IPS DF 19.7 (cell line): ENCODE data around the gene COL4A1.

Experiments used
- DNase-seq: peaks from one replicate; pipeline ENCODE4 v3.0.0-alpha.2; 2013; ENCODE audit warnings: low read depth, low spot score

Gene COL4A1

GRCh38 chr13:110136660-110137585, 170.0 kb downstream of the COL4A1 start:
- no peak for DNase-seq

DNA sequence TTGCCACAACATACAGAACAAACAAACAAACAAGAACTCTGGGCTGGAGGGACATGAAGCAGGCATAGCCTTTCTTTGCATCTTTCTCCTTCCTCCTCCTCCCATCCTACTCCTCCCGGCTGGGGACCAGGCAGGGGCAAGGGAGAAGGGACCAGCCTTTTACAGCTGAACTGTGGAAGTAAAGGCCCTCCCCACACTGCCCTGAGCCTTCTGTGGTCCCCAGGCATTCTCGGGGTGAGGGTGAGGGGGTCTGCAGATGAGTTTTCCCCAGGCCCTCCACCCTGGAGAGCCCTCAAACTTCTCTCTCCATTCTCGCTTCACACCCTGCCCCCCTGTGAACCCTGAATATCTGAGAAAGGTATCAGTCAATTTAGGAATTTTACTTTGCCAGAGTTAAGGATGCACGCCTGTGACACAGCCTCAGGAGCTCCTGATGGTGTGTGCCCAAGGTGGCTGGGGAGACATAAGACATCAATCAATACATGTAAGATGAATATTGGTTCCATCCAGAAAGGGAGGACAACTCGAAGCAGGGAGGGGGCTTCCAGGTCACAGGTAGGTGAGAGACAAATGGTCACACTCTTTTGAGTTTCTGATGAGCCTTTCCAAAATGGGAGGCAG, 170.9 kb downstream of the COL4A1 start:
- no peak for DNase-seq

DNA sequence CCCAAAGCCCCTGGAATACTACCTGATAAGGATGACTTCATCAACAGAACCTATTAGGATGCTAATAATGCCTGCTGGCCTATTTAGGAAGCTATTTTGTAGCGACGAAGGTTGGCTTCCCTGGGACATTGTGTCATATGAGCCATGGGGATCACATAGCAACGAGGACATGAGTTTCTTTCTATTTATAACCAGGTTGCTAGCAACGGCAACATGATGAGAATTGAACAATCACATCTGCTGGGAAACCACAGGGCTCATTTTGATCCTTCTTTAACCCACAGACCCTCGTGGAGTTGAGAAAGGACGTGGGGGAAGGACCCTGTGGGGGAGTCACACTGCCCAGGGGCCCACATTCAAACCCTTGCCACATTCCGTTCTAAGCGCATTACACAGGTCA, 172.2 kb downstream of the COL4A1 start:
- DNase-seq = no peak

- DNase-seq = no peak
These were observed 173.3 kb downstream of the COL4A1 start for GRCh38 chr13:110133425-110134235.

DNA sequence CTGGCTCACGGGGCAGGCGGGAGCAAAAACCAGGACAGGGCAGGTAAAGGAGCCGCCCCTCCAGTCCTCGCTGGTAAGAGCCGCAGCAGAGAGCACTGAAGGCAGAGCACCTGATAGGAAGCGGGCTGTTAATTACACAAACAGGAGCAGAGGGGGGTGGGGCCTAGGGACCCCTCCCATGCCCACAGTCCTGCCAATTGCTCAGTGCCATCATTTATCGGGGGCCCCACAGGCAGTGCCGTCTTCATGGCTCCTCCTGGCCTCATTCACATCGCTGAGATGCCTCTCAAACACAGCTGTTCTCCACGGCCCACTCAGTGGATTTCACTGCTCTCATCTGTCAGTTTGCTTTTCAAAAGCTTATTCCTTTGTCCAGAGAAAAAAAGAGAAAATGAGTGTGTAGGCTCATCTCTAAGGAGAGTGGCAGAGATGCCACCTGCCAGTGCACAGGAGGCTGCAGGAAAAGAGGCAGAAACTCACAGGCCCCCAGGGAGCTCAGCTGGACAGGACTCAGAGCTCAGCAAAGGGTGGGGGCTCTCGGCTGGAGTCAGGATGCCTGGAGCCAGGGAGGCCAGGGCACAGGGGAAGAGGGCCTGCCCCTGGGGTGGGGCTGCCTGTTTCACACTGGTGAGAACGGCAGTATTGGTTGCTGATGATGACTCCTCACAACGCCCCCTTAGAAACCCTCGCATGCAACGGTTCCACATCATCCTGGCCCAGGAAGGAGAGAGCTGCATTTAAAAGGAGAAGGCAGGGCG, 174.6 kb downstream of the COL4A1 start:
- DNase-seq = no peak

DNA sequence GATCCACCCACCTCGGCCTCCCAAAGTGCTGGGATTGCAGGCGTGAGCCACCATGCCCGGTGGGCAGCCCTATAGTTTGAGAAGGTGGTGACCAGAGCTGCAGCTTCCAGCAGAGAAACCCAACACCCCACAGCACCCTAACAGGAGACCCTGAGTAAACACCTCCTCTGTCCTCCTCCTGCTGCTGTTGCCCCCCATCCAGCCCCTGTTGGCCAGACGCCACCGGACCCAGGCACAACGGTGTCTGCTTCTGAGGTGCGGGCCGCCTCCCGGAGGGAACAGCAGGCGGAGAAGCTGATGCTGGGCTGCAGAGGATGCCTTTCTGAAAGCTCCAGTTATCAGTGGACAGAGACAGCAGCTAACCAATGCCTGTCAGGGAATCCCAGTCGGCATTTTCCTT, 175.5 kb downstream of the COL4A1 start:
- DNase-seq = no peak

GRCh38 chr13:110130431-110130830, 176.5 kb downstream of the COL4A1 start:
- DNase-seq = no peak

- DNase-seq = no peak
These were observed 177.3 kb downstream of the COL4A1 start for GRCh38 chr13:110129539-110130186.

GRCh38 chr13:110129076-110129475, 177.9 kb downstream of the COL4A1 start:
- DNase-seq = no peak

- DNase-seq = no peak
These were observed 178.4 kb downstream of the COL4A1 start for GRCh38 chr13:110128546-110128945.

DNA sequence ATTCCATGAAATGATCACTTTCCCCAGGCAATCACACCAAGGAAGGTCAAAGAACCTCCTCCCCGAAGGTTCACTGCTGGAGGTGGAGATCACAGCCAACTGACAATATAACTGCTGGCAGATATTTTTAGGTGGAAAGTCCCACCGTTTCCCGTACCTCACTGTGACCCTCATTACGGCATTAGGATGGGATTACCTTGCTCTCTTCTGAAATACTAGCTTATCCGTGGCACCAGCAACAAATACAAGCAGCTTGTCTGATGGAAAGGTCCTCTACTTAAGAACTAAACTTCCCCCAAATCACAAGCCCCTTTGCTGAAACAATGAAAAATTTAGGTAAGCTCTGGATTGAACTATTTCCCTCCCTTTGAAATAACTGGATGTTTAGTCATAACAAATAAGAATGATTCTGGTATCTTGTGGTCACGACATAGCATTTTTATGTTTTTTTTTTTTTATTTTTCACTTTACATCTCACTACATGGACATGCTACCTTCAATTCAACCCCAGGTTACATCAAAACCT, 178.9 kb downstream of the COL4A1 start:
- no peak for DNase-seq

DNA sequence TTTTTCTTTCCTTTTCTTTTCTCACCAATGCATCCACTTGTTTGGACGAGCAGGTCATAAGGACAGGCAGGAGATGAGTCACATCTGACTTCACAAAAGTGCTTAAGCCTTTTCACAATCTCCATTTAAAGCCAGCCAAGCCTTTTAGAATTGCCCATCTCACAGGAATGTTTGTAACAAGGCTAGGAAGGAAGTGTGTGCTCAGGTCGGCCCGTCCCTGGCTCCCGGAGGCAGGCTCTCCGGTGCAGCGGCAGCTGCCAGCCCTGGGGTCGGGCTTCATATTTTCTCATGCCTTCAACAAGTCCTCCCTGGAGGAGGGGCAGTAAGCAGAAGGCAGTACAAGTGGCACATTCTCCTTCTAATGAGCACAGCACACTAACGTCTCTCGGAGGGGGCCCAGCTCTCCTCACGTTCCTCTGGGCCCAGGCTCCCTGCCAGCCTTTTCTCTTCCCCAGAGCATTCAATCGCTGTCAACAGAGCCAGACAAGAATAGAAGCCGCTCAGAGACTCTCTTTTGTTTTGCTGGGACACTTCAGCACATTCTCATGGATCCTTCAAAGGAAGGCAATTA, 180.5 kb downstream of the COL4A1 start:
- DNase-seq = no peak

DNA sequence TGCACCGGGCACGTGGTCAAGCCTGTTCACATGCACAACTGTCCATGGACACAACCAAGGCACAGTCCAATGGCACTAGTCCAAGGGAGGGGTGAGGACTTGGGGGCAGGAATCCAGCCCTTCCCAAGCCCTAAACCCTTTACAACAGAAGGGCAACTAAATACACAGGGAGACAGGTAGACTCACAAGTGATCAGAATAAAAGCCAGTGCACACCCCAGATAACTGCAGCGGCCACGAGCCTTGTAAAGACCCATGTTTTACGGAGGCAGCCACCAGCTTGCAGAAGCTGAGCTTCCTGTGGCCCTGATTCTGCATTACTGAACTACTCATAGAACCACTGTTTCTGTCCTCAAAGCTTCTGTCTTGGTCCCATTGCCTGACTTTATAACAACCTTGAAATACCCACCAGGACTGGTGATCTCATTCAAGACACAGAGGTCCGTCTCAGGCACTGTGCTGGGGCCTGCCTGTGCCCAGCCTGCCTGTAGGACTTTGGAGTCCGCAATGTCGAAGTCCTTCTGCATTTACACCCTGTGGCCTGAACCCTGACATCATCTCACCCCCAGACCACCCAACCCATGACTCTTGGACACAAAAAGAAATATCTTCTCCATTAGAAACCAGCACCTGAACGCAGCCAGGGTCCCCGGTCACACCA, 181.2 kb downstream of the COL4A1 start:
- DNase-seq = no peak

GRCh38 chr13:110125157-110125556, 181.8 kb downstream of the COL4A1 start:
- no peak for DNase-seq

DNA sequence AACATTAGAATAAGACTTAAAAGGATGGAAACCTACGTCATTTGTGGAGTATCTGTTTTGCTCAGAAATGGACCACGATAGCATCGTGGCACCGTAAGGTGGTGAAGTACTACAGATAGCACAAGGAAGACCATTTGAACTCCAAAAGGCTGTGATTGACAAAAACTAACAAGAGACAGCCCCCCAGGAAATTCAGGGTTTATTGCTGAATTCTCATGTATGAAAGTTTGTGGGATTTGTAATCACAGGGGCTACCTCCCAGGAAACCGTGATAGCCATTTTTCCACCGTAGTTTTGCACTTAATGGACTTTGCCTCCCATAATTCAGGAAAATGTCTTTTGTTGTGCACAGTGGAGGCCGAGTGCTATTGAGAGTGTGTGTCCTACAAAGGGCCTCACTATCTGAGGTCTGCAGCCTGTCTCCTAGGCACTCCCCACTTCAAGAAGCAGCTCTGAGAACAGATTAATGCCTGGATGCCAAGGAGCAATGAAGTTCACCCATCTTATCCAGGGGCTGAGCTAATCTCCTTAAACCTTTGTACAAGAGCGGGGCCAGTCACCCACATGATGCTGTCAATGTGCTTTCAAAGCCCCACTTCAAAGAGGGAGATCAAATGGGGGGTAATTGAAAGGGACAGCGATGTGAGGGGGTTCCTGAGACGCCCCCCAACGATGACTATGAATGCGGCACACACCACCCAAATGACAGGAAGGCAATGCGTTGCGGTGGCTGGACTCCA, 182.6 kb downstream of the COL4A1 start:
- DNase-seq = no peak

GRCh38 chr13:110123041-110123809, 183.7 kb downstream of the COL4A1 start:
- DNase-seq = no peak

GRCh38 chr13:110121422-110122083, 185.4 kb downstream of the COL4A1 start:
- DNase-seq = no peak
